ENCODE results near the gene SELENOO.

- TF ChIP-seq CTCF (IDR thresholded peaks at IDR 0.05) (peak; percentile 76), EZH2 (IDR thresholded peaks at IDR 0.05; ENCODE audit: borderline replicate concordance, insufficient read depth, low read depth, low read length, poor library complexity, severe bottlenecking) (no peak)
These were observed 51.6 kb downstream of the SELENOO start for GRCh38 chr22:50252082-50253045.
